GM19467 (cell line): ENCODE data around the gene EPG5.
"Not testable (repeated sequence)": the region's sequence is repeated elsewhere in the genome, so short reads cannot be mapped to it uniquely, and the experiment has no call there.

ENCODE experiments used
- ATAC-seq: cut with Tn5 transposase; IDR thresholded peaks from one replicate; pipeline ENCODE4 v1.9.1; 2021; ENCODE audit warnings: mild to moderate bottlenecking, moderate library complexity; ENCODE audit not compliant: unreplicated experiment

The EPG5 gene, protein sequence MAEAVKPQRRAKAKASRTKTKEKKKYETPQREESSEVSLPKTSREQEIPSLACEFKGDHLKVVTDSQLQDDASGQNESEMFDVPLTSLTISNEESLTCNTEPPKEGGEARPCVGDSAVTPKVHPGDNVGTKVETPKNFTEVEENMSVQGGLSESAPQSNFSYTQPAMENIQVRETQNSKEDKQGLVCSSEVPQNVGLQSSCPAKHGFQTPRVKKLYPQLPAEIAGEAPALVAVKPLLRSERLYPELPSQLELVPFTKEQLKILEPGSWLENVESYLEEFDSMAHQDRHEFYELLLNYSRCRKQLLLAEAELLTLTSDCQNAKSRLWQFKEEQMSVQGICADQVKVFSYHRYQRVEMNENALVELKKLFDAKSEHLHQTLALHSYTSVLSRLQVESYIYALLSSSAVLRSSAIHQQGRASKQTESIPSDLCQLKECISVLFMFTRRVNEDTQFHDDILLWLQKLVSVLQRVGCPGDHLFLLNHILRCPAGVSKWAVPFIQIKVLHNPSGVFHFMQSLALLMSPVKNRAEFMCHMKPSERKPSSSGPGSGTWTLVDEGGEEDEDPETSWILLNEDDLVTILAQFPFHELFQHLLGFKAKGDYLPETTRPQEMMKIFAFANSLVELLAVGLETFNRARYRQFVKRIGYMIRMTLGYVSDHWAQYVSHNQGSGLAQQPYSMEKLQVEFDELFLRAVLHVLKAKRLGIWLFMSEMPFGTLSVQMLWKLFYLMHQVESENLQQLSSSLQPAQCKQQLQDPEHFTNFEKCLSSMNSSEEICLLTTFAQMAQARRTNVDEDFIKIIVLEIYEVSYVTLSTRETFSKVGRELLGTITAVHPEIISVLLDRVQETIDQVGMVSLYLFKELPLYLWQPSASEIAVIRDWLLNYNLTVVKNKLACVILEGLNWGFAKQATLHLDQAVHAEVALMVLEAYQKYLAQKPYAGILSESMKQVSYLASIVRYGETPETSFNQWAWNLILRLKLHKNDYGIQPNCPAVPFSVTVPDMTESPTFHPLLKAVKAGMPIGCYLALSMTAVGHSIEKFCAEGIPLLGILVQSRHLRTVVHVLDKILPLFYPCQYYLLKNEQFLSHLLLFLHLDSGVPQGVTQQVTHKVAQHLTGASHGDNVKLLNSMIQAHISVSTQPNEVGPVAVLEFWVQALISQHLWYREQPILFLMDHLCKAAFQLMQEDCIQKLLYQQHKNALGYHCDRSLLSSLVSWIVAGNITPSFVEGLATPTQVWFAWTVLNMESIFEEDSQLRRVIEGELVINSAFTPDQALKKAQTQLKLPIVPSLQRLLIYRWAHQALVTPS (N-terminal part only)

DNA sequence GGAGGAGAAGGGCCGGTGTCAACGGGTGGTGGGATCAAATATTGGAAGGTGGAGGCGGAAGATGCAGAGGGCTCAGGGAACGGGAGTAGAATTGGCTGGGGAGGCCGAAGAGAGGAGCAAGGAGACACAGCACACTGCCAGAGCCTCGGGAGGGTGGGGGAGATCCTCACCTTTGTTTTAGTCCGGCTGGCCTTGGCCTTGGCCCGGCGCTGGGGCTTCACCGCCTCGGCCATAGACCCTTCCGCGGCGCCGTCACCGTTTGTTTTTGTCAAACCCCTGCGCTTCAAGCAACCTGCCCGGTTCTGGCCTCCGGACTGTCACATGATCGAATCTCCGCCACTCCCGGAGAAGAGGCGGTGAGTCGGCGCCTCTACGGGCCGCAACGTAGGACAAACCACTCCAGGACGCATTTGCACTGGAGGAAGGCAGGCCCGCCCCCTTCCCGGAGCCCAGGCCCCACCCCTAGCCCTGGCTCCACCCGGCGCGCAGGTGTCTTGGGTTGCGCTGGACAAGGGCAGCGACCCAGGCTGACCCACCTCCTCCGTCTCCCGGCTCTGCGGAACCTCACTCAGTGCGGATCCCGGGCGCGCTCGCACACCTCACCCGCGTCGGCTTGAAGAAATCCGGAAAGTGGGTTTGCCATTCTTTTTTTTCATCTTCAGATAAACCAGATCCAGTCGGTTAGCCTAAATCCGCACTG is at the start of gene EPG5:
Gene EPG5 (minus strand): TSS at position 323 of the 700 bp plus-strand sequence. CDS start 90 bp downstream, at position 233.
- peak; percentile 97 for ATAC-seq

DNA sequence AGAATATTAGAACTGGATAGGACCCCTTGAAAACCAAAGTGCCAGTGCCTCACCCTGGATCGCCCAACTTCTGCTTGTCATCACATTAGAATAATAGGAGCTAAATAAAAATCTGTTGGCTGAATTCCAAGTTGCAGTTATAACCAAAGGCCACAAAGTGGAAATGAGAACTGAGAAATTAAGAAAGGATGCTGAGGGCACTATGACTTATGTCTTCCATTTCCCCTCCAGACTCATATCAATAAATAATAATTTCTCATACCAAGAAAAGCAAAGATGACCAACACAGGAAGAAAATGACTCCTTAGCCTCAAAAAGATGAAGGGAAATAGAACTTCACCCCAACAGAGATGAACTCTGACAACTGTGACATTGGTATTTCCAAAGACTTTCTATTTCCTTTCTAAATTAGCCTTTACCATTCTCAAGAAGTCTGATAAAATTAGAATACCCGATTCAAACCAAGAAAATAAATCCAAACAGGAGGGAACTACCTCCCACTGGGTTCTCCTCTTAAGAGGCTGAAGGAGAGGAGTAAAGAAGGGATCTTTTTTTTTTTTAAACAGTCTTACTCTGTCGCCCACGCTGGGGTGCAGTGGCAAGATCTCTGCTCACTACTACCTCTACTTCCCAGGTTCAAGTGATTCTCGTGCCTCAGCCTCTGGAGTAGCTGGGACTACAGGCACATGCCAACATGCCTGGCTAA is 46.5 kb upstream of the EPG5 start:
- ATAC-seq, result peak; percentile 40

DNA sequence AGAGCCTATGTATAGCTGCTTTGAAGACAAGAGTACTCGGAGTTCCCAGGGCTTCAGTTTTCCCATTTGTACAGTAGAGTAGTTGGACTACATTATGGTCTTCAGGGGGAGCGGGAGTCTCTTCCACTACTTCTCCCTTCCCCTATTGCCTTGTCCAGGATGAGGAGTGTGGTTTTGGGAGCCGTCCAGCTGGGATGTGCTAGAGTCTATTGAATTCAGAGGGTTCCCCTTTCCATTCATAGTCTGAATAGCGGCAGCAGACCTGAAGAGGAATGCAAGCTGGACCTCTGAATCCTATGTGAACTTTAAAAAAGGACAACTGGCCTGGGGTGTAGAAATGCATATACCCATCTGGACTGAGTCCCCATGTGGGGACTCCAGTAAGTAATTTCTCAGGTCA is 43.5 kb upstream of the EPG5 start:
- ATAC-seq, result no peak

DNA sequence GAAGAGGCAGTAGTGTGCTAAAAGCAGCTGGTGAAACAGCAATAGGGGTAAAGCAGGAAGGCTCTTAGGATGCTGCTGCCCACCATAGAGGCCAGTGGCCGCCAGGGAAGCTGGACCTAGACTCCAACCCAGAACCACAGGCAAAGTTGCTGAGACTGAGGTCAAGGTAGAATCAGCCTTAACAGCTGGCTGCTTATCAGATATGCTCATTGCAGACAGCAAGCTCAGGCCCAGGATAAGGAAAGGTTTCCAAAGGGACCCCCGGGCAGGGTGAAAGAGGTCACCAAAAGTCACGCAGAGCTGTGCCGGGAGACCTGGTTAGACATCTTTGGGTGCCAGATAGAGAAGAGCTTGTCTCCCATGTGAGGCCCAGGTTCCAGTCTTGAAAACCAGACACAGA is 42.9 kb upstream of the EPG5 start:
- no peak for ATAC-seq

DNA sequence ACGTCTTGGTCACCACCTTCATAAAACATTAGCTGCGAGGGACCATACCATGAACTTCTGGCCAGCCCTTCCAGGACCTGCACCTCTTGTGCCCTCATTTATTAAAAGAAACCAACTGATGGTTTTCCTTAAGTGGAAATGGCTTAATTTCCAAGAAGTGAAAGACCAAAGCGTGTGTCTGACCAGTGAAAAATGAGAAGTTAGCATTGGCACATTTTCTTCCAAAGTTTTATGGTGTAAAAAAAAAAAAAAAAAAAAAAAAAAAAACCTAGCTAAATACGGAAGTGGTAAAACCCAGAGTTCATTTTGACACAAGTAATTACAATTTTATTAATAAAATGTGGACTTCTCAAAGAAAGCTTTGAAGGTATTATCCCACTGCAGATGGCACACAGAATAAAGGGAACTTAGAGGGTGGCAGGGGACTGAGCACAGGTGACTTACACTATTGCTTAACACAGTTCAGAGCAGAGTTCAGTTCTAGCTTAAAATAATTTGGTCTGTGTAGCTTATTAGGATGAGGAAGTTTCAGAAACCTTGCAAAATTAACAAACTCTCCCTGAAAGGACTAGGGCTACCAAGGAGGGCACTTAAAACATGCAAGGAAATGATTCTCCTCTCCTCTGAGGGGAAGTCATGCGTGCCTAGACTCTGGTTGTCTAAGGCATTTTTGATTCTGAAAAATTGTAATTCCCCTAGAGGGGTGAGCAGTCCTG is 42.2 kb upstream of the EPG5 start:
- no peak for ATAC-seq

DNA sequence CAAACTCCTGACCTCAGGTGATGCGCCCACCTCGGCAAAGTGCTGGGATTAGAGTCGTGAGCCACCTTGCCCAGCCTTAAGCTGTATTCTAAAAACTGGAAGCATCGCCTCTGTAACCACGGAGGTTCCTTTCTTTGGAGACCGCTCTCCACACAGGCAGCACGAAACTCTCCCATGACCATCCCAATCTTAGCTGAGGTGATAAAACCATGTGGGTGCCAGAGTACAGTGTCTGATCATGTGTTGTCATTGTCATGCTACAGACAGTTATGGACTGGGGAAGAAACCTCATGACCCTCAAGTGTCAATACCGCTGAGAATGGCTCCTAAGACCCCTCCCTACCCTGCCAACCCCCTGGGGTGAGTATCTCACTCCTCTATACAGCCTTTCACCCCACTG is 41.4 kb upstream of the EPG5 start:
- ATAC-seq, result no peak

DNA sequence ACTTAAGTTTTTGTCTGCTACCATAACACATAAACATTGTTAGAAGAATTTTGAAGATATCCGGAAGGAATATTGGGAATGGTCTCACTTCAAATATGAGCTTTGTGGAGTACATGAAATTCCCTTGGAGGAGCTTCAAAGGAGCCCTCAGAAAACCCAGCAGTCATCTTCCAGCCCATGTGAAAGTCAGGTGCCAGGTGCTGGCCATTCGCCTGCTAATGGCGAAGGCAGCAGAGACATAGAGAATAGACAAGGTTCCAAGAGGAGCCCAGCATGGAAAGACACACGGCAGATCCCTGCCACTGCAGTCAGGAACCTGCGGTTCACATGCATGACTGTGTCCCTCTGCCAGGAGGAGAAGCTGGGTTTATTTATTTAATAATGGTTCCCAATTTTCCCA is 40.0 kb upstream of the EPG5 start:
- ATAC-seq, result no peak

DNA sequence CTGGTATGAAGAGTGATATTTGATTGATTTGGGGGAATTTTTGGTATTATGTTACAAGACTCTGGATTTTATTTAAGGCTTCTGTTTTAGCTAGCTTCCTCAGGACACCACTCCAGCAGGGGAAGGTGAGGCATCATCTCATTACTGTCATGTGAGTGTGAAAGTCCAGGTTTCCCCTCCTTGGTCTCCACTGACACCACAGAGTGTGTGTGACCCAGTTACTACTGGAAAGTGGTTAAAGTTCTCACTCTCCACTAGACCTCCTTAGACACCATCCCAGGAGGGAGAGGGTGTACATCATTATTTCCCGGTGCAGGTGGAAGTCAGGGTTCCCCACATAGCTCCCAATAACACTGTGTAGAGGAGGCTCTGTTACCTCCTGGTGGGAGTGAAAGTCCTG is 35.8 kb upstream of the EPG5 start:
- no peak for ATAC-seq

DNA sequence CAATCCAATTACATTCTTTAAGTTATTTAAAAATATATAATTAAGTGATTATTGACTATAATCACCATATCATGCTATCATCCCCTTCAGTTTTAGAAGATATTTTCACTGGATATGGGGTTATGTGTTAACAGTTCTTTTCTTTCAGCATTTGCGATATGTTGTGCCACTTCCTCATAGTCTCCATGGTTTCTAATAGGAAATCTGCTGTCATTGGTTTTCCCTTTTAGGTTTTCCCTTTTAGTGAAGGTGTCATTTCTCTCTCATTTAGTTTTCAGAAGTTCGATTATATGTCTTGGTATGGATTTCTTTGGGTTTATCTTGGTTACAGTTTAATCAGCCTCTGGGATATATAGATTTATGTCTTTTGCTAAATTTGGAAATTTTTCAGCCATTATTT is 34.8 kb upstream of the EPG5 start:
- ATAC-seq, result no peak

DNA sequence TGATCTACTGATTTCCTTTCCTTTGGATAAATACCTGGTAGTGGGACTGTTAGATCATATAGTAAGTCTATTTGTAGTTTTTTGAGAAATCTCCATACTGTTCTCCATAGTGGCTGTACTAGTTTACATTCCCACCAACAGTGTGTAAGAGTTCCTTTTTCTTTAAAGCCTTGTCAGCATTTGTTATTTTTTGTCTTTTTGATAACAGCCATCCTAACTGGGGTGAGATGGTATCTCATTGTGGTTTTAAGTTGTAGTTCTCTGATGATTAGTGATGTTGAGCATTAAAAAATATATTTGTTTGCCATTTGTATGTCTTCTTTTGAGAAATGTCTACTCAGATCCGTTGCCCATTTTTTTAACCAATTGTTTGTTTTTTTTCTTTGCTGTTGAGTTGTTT is 33.9 kb upstream of the EPG5 start:
- no peak for ATAC-seq

DNA sequence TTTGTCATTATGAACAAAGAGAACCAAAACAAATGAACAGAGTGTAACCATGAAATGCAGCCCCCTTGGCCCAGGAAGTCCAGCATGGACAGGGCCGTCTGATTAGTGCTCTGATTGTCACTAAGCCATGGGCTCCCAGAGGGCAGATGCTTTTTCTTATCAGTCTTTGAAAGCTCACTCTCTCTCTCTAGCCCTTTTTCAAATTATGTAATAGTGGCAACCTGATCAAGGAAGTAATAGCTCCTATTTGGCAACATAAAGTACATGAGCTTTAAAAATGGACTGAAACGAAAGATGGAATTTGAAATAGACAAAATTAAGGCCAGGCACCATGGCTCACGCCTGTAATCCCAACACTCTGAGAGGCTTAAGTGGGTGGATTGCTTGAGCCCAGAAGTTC is 32.4 kb upstream of the EPG5 start:
- ATAC-seq, result no peak

DNA sequence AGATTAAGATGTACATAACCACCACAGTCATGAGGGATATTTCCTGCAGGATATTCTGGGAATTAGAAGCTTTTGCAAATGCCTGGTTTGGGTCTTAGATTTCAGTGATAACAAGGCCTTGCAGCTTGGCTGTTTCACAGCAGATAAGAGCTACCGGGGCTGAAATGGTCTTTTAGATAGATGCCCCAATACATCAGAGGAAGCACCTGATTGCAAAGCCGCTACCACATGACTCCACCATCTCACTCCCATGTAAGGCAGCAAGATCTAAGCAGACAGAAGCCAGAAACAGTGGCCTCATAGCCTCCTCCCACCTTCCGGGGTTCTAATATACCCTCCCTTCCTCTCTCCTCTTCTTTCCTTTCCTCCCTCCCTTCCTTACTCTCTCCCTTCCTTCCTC is 31.1 kb upstream of the EPG5 start:
- ATAC-seq, result no peak

DNA sequence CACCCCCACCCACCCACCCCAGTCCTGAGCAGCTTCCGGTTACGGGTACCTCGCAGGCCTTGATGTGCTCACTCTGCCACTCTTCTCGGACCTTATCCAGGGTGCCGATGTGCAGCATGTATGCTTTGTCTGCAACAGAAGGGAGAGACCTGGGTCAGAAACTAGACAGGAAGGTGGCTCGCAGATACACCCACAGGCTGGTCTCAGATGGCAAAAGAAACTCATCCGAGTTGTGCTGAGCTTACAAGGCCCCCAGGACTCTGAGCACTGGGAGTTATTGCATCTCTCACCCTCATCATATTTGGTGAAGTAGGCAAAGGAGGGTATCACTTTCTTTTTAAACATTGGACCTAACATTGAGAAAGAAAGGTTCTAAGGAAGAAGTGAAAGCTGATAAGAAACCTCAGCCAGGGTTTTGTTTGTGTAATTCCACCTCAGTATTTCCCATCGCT is 30.6 kb upstream of the EPG5 start:
- ATAC-seq, result no peak

DNA sequence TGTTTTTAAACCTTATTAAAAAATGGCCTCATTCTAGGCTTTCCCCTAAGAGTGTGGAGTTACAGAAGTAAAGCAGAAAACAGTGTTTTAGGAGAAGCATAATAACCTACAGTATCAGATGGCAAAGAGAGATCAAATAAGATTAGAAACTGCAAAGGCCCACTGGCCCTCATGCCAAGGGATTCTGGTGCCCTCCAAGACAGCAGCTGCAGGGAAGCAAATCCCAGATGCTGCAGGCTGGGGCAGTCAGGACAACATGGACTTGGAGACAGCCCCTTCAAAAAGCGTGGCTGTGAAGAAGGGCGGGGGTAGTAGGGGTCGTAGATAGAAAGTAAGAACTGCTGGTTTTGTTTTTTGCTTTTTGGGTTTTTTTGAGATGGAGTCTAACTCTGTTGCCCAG is 28.3 kb upstream of the EPG5 start:
- ATAC-seq, result no peak

DNA sequence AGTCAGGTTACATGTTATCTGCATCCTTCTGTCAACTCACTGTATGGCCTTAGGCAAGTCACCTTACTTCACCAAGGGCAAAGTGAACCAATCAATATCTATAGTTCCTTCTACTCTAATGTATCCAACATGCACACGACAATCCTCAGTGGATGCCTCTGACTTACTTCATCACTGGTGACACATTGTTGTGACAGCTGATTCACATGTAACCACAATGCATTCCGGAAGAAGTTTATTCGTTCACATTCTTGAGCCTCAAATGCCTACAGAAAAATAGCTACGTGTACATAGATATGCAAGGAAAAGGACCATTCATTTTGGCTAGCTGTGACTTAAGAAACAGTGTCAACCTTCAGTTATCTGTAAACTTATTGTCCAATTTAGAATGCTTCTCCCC is 26.3 kb upstream of the EPG5 start:
- no peak for ATAC-seq

DNA sequence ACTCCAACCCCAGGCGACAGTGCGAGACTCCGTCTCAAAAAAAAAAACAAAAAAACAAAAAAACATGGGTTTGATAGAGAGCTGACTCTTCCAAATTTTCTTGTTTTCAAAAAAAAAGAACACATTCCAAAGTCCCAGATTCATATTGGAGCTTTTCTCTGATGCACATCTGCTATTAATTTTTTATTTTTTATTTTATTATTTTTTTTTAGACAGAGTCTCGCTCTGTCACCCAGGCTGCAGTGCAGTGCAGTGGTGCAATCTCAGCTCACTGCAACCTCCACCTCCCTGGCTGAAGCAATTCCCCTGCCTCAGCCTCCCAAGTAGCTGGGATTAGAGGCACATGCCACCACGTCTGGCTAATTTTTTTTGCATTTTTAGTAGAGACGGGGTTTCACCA is 25.4 kb upstream of the EPG5 start:
- not testable (repeated sequence) for ATAC-seq

DNA sequence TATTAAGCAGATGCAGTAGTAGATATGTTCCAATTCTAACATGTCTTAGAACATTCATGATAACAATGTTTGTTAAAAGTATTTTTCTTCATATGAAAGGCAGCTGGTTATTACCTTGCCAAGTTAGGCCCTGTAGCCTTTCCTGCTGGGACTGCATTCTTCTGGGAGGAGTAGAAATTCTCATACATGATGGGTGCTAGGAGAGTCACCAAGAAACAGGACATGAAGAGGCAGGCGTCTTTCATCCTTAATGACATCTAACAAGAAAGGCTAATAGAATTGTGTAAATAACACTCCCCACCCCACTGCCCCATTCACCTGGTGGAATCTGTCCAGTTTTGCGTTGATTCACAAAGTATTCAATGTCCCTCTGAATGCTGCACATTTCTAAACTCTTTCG is 24.7 kb upstream of the EPG5 start:
- ATAC-seq, result no peak

DNA sequence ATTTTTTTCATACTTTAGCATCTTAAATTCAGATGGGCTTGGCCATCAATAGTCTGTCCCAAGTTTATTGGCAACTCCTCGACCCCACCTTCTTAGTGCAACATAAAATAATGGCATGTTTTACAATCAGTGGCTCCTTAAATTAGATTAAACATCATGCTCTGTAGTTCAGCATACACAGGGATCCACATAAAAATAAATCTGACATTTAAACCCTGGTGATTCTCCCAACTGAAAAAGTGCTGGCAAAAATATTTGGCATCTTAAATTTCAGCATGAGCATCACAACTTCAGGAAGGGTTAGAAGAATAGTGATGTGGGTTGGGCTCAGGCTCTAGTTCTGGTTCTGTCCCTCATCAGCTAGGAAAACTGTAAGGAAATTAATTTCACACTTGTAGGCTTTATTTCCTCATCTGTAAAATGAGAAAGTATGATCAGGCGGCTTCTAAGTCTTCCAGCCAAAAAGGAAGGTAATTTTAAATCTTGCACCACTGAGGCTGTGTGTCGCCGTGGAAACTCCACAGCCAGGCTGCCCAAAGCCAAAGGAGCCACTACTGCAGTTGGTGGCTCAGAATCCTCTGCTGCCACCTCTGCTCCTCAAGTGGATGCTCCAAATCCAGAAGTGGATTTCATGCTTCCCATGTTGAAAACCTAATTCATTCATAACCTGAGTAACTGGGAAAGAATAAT is 17.6 kb upstream of the EPG5 start:
- ATAC-seq, result no peak

DNA sequence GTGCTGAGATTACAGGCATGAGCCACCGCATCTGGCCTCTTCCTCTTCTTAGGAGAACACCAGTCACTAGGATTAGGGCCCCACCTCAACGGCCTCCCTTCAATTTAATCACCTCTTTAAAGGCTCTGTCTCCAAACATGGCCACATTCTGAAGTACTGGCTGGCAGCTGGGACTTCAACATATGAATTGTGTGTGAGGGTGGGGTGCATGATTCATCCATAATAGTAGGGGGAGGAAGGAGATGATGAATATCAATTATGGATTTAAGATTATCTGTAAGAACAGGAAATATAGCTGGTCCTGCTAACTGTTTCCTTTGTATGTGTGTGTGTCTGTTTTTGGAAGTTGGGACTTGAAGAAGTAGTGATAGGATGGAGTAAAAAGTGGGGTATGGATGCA is 14.7 kb upstream of the EPG5 start:
- no peak for ATAC-seq
